ENCODE measurements around the gene HPX.

DNA sequence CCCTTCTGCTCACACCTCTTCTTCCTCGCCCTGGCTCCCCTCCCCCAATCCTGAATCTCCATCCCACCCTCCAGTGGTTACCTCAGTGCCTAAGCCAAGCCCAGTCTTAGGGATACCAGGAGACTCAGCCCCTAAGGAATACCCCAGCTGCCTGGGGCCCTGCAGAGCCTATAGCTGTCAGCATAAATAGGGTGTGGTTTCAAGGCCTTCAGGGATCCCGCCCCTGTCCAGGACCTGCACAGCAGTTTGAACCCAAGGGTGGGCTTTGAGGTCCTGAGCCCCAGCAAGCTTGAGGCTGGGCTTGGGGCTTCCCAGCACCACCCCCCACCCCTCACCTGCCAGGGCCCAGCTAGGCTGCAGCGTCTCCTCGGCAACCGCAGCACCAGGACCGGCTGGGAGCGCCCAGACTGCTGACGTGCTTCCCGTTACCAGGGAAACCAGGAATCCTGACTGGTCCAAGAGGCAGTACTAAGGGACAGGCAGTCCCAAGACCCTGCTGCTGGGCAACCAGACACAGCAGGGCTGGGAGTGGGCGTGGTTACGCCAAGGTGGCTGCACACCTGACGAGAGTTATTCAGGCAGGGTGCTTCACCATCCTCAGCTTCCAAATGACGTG, 35.6 kb downstream of the HPX start:
- no peak for TF ChIP-seq SP1 (IDR thresholded peaks at IDR 0.05)
- TF ChIP-seq ARNT (IDR thresholded peaks at IDR 0.05): no peak
